GM04503 (cell line): Measurements from ENCODE around the gene PARG.
A peak's percentile ranks its signal among the peaks of the same experiment; 100 is the strongest.
"Not testable (repeated sequence)": the region's sequence is repeated elsewhere in the genome, so short reads cannot be mapped to it uniquely, and the experiment has no call there.

Source experiments
- DNase-seq: peaks from one replicate; pipeline ENCODE4 v3.0.0-alpha.2; 2012; ENCODE audit warnings: low read depth

The PARG gene

DNA sequence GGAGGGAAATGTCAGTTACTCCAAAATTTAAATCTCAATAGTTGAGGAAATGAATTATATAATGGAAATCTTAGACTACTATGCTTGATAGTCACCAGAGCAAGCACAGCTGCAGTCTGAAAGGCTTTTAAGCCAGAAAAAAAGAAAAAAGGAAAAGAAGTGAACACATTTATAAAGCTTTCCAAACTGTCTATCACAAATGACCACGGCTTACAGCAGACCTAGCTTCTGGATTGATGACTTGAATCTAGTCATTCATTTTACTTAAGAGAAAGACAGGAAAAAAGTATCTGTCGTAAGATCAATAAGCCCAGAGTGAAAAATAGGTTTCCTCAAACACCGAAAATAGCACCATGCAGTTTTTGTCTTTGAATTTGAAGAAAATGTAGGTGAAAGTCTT lies 111.8 kb downstream of the PARG start:
- no peak for DNase-seq

DNA sequence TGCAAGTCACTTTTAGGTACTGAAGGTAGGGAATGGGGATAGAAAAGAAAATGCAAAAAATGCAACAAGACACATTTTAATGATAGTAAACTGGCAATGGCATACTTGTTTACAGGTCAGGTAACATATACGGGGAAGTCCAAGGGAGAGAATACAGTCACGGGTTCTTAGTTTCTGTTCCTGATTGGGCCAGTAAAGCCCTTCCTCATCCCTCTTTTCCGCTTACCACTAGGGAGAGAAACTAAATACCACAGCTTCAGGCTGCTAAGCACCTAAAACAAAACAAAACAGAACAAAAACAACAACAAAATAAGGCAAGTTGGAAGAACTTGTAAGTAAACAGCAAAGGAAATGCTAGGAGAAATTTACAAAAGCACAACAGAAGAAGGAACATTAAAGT lies 114.5 kb downstream of the PARG start:
- no peak for DNase-seq

DNA sequence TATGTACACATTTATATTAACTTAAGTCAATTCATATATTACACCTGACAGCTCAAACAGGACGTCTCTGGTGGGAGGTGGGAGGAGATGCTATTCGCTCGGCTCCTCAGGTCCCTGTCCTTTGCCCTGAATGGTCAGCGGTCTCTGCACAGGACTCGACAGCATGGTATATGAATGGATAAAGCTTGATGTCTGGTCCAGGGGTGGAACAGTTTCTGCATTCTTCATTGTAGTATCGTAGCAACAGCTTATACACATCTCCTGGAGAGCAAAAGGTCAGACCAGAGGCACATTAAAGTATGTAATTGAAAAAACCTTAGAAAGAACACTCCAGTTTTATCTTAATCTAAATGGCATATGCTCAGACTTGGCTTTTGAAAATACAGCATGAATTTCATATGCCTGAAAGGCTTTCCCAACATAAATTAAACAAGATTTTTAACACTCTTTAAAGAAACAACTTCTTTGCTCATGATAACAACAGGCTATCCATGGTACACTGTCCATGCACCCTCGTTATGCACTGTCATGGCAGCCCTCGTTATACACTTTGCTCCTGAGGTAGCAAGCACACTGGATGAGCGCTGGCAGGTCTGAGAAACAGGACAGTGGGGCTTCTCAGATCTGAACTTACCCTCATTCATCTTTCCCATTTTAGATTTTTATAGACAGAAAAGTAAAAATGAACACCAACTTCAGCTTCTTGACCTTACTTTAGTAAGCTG lies 122.4 kb downstream of the PARG start:
- no peak for DNase-seq

DNA sequence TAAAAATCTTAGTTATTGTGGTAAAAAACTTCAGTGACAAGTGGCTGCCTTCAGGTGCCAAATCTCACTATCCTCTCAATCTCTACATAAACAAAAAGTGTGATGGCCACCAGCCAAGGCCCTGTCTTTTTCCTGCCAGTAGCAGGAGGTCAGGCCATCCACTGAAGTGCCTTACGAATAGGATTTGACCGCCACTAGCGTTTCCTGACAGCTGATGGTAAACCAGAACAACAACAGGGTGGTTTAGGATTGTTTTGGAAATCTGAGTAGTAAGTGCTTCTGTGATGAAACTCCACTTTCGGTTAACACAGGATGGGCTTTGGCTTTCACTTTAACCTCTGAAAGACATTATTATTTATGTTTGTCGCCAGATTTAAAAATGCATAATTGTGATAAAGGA lies 124.0 kb downstream of the PARG start:
- no peak for DNase-seq

DNA sequence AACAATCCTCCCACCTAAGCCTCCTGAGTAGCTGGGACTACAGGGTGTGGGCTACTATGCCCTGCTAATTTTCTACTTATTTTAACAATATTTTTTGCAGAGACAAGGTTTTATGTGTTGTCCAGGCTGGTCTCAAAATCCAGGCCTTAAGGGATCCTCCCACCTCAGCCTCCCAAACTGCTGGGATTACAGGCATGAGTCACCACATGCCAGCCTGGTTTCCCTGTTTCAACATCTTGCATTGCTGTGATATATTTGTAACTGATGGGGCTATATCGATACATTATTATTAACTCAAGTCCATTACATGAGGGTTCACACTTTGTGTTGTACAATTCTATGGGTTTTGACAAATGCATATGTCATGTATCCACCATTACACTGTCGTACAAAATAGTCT lies 137.8 kb downstream of the PARG start:
- no peak for DNase-seq

DNA sequence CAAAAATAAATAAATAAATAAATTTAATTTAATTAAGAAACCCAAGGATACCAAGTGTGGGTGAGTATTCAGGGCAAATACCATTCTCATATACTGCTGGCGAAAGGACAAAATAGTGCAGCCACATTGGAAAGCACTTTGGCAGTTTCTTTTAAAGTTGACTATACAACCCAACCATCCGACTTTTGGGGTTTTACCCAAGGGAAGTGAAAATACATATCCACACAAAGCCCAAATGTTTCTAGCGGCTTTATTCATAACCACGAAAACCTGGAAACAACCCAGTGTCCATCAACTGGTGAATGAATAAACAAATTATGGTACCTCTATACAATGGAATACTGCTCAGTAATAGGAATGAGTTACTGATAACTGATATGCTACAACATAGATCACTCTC lies 143.6 kb downstream of the PARG start:
- no peak for DNase-seq

DNA sequence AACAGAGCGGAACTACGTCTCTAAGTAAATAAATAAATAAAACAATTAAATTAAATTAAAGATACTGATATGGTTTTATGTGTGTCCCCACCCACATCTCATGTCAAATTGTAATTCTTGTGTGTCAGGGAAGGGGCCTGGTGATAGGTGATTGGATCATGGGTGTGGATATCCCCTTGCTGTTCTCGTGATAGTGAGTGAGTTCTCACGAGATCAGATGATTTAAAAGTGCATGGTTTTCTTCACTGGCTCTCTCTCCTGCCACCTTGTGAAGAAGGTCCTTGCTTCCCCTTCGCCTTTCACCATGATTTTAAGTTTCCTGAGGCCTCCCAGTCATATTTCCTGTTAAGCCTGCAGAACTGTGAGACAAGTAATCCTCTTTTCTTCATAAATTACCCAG lies 150.7 kb downstream of the PARG start:
- DNase-seq = no peak

DNA sequence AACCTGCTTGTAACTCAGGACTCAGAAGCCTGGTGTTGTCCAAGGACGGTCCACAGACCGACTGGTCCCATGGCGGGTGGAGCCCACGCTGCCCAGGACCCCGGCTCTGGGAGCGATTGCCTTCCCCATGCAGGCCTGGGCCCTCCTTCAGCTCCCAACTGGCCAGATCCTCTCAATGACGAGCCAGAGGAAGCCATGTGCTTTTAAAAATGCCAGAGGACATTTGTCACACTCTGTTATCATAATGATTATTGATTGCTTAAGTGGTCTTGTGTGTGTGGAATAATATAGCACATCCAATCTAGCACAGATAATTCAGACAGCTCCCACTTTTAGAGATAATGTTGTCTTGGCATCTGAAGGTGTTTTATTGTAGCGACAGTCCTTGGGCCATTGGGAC lies 157.1 kb downstream of the PARG start:
- DNase-seq = no peak

DNA sequence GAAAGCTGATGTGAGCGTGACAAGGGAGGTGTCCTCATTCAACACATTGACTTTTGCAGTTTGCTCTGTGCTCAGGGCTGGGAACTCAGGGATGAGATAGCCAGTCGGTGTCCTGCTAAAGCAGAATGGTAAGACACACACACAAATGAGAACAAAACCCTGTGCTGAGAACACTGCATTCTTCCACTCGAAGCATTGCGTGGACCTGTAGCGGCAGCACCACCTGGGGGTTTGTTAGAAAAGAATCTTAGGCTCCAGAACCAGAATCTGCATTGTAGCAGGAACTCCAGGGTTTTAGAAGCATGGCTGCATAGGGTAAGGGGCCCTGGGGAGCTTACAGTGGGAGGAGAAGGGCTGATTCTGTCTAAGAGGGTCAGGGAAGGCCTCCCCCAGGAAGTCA lies 158.2 kb downstream of the PARG start:
- no peak for DNase-seq

DNA sequence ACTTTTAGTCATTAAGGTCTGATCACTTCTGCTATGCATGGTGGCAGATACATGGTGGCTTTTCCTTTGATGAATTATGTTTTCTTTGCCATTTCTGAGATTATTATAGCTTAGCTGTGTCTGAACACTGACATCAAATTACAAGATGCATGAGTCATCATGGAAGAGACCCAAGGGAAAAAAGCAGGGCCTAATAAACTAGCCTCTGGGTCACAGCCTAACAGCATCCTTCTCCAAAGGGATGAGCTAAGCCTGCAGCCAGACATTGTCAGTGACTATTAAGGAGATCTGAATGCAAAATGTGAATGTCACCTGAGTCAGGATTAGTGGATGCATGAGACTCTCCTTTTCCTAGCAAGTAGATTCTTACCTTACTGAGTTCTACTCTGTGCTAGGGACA lies 160.6 kb downstream of the PARG start:
- peak; percentile 9 for DNase-seq

DNA sequence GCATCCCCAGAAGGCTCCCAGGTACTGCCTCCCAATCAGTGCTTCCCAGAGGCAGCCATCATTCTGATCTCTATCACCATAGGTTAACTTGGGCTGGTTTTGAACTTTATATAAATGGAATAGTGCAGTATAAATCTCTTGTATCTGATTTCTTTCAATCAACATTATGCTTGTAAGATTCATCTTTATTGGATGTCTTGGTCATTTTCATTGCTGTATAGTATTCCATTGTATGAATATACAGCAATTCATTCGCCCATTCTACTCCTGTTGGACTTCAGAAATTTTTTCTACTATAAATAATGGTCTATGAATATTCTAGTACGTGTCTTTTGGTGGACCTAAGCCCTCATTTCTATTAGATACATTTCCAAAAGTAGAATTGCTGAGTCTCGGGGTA lies 163.6 kb downstream of the PARG start:
- no peak for DNase-seq

DNA sequence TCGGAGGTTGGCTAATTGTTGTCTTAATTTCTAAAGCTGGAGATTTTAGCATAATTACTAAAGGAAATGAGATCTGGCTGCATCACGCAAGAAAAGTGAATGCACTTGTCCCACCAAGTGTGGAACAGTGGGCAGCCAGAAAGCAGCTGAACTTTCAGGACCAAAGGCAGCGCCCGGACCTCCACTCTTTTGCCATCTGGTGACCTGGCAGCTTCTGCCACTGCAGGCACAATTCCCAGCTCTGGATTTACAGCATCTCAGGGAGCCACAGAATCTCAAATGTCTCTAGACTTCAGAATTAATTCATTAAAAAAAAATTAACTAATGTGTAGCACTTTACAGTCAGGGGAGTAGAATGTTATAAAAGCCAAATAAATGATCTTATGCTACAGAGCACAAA lies 165.0 kb downstream of the PARG start:
- no peak for DNase-seq

DNA sequence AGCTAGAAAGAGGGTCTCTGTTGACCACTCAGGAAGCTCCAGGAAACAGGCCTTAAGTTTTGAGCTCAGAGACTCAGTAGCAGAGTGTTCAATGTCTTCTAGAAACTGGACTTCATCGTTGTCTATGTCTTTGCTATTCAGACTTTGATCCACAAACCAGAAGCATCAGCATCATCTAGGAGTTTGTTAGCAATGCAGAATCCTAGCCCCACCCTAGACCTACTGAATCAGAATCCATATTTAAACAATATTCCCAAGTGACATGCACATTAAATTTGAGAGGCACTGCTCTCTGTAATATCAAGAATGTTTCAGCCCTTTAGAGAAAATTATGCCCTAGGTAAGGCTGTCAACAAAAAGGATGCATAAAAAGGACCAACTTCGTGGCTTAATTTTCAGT lies 166.8 kb downstream of the PARG start:
- no peak for DNase-seq

DNA sequence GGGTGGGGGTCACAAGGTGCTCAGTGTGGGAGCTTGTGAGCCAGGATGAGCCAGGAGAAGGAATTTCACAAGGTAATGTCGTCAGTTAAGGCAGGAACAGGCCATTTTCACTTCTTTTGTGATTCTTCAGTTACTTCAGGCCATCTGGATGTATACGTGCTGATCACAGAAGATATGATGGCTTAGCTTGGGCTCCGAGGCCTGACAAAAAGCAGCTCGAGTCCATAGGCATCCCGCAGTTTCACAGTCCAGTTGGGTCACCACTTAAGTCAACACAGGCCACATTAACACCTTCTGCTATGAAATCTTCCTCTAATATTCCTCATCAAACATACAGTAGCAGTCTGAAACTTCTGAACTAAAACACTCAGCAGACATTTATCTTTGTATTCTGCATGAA lies 168.9 kb downstream of the PARG start:
- DNase-seq = not testable (repeated sequence)

DNA sequence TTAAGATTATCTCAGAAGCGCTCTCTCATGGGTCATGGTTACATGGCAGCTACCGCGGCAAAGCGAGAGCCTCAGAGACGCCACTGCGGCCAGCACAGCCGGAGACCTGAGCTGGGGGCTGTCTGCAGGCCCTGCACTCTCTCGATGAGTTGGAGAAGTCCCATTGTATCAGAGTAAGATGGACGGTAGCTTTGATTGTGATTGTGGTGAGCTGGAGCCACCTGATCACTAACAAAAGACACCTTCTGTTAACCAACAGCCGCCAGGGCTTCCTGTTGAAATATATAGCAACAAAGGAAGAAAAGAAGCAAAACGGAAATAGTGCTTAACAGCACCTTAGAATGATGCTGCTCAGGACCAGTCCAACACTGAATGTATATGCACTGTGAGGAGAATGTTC lies 170.8 kb downstream of the PARG start:
- DNase-seq = not testable (repeated sequence)

DNA sequence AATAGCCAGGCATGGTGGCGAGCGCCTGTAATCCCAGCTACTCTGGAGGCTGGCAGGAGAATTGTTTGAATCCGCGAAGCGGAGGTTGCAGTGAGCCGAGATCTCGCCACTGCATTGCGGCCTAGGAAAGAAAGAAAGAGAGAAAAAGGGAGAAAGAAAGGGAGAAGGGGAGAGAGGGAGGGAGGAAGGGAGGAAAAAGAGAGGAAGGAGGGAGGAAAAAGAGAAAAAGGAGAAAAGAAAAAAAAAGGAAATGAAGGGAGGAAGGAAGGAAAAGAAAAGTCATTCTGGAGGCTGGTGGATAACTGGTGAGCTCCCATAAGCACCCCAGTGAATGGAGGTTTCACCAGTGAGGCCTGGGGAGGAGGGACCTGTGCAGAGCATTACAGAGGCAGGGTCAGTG lies 172.1 kb downstream of the PARG start:
- no peak for DNase-seq

DNA sequence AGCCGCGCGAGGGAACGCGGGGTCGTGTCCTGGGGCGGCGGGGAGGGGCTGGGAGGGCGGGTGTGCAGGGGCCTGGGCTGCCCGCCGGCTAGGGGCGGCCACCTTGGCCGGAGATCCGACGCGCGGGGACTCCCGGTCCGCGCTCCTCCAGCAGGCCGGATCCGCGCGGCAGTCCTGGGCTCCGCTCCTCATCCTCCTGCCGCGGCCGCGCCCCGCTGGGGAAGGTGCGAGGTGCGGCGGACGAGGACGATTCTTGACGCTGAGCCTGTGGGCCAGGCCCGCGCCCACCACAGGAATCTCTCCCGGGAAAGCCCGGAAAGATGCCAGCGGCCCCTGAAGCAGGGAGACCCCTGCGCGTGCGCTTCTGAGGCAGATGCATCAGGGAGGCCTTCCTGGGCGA lies 173.1 kb downstream of the PARG start:
- DNase-seq = no peak

DNA sequence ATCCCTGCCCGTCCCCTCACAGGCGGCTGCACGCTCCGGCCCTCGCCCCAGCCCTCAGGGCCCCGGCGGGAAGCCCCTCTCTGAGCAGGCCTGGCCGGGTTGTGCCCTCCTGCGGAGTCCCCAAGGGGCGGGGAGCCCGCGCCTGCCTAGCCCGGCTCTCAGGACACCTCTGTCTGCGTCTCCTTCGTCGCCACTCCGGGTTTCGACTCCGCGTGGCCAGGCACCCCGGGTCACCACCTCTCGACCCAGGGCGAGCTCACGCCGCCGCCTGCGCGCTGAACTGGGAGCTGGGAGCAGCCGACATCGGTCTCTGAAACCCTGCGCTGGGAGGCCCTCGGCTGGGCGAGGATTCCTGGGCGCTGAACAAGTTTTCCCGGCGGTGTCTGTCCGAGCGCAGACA lies 173.5 kb downstream of the PARG start:
- no peak for DNase-seq
